SU-DHL-6 (cell line): ENCODE measurements around the gene ALG6.

Experiments used
- H2AFZ ChIP-seq: fragments of 200-600 bp; sonication (generic); 2 replicates; pipeline ENCODE4 v1.6.1; 2014; ENCODE audit warnings: low read depth, mild to moderate bottlenecking, moderate library complexity, mixed read lengths, antibody characterized with exemption, low read length; ENCODE audit not compliant: severe bottlenecking
- H3F3A ChIP-seq: fragments of 200-600 bp; shearing (Covaris generic); 2 replicates; pipeline ENCODE4 v1.6.0; 2016; ENCODE audit warnings: antibody characterized with exemption, mild to moderate bottlenecking; ENCODE audit not compliant: insufficient read depth
- H3K27ac ChIP-seq: fragments of 200-600 bp; sonication (generic); 2 replicates; pipeline ENCODE4 v1.5.1; 2016; ENCODE audit warnings: low read depth, mild to moderate bottlenecking, low read length, moderate library complexity, mixed read lengths
- H3K27me3 ChIP-seq: fragments of 200-600 bp; sonication (generic), shearing (Covaris generic); 2 replicates; pipeline ENCODE4 v1.6.0; 2014; ENCODE audit warnings: mild to moderate bottlenecking, low read length
- H3K36me3 ChIP-seq: fragments of 200-600 bp; sonication (generic); 2 replicates; pipeline ENCODE4 v1.6.1; 2014; ENCODE audit warnings: mild to moderate bottlenecking, low read length, mixed read lengths
- H3K4me2 ChIP-seq: fragments of 300-600, 200-600 bp; shearing (Covaris generic), sonication (generic); 2 replicates; pipeline ENCODE4 v1.6.0; 2014; ENCODE audit warnings: low read length, low read depth, mild to moderate bottlenecking; ENCODE audit not compliant: poor library complexity, severe bottlenecking
- H3K4me3 ChIP-seq: fragments of 200-600 bp; sonication (generic); 2 replicates; pipeline ENCODE4 v1.5.1; 2014; ENCODE audit warnings: antibody characterized with exemption, low read length, mild to moderate bottlenecking, mixed read lengths; ENCODE audit not compliant: insufficient read depth, poor library complexity, severe bottlenecking
- H3K79me2 ChIP-seq: fragments of 200-600 bp; sonication (generic); 2 replicates; pipeline ENCODE4 v1.6.1; 2014; ENCODE audit warnings: mild to moderate bottlenecking, low read length, moderate library complexity; ENCODE audit not compliant: insufficient read depth
- H3K9ac ChIP-seq: fragments of 200-600 bp; sonication (generic); 2 replicates; pipeline ENCODE4 v1.7.0; 2014; ENCODE audit warnings: mild to moderate bottlenecking, low read length
- H3K9me2 ChIP-seq: fragments of 200-600 bp; sonication (generic); replicated peaks from 2 replicates; pipeline ENCODE4 v1.6.1; 2014; ENCODE audit warnings: low read length; ENCODE audit not compliant: insufficient read depth
- H3K9me3 ChIP-seq: fragments of 200-600 bp; sonication (generic); 2 replicates; pipeline ENCODE4 v1.6.1; 2014; ENCODE audit warnings: low read length, mixed read lengths; ENCODE audit not compliant: insufficient read depth
- H4K20me1 ChIP-seq: fragments of 200-600 bp; sonication (generic); 2 replicates; pipeline ENCODE4 v1.6.1; 2014; ENCODE audit warnings: low read depth, mild to moderate bottlenecking, antibody characterized with exemption, low read length, moderate library complexity, mixed read lengths
- CTCF ChIP-seq: fragments of 200-600 bp; sonication (generic); IDR thresholded peaks from one replicate; pipeline ENCODE4 v1.5.1; 2017; ENCODE audit warnings: antibody characterized with exemption, mild to moderate bottlenecking, low read length, moderate library complexity; ENCODE audit not compliant: insufficient read depth, poor library complexity, severe bottlenecking
- EZH2phosphoT487 ChIP-seq: fragments of 200-600 bp; sonication (generic), shearing (Covaris generic); conservative IDR thresholded peaks from 2 replicates; pipeline ENCODE4 v1.6.1; 2018; ENCODE audit warnings: mild to moderate bottlenecking, antibody characterized with exemption, low read length, moderate library complexity, mixed read lengths

Gene ALG6

GRCh38 chr1:63366908-63367214 is 566 bp upstream of the ALG6 start:
- Histone ChIP-seq H3K9ac (peak overlapping the region; percentile 92), H3K36me3 (peaks cover 5% of the 10 kb centered on the region), H3F3A (peaks cover 11% of the 10 kb centered on the region; the same call in 1 of the 2 replicates), H3K9me2 (no peaks in the 10 kb centered on the region), H3K27ac (no peak overlapping the region), H3K27me3 (no peaks in the 10 kb centered on the region), H3K9me3 (no peaks in the 10 kb centered on the region), H3K4me3 (peak overlapping the region; percentile 85), H4K20me1 (no peaks in the 10 kb centered on the region), H2AFZ (peak overlapping the region; percentile 98), H3K4me2 (peak overlapping the region; percentile 85), H3K79me2 (peaks cover 16% of the 10 kb centered on the region)
- TF ChIP-seq CTCF (no peak), EZH2phosphoT487 (no peak)

DNA sequence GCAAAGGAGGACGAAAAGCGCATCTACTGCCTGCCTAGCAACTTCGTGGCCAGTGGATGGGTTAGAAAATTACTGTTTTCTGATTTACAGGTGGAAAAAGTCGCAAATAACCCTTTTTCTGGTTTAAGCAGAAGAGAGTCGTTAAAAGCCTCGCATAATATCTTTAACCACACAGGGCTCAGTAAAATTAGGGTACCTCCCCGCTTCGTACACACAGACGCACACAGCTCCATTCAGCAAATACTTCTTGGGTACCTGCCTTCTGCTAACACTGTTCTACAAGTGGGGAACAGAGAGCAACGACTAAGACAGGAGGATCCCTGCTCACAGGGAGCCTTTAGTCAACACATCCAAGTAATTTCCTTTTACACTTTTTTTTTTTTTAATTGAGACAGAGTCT is 704 bp downstream of the ALG6 start:
- H3K9me2 ChIP-seq = no peaks in the 10 kb centered on the region
- peak overlapping the region; percentile 65 for H3K4me2 ChIP-seq
- peak overlapping the region; percentile 40 for H3K27ac ChIP-seq
- no peaks in the 10 kb centered on the region for H3K9me3 ChIP-seq
- peak overlapping the region; percentile 85 for H3K4me3 ChIP-seq
- TF ChIP-seq CTCF = no peak
- no peak for TF ChIP-seq EZH2phosphoT487
- H3F3A ChIP-seq = peaks cover 11% of the 10 kb centered on the region; the same call in 1 of the 2 replicates
- peak overlapping the region; percentile 92 for H3K9ac ChIP-seq
- peaks cover 16% of the 10 kb centered on the region for H3K79me2 ChIP-seq
- H3K36me3 ChIP-seq = peaks cover 9% of the 10 kb centered on the region
- H4K20me1 ChIP-seq = no peaks in the 10 kb centered on the region
- H3K27me3 ChIP-seq = no peaks in the 10 kb centered on the region
- peak overlapping the region; percentile 88 for H2AFZ ChIP-seq

DNA sequence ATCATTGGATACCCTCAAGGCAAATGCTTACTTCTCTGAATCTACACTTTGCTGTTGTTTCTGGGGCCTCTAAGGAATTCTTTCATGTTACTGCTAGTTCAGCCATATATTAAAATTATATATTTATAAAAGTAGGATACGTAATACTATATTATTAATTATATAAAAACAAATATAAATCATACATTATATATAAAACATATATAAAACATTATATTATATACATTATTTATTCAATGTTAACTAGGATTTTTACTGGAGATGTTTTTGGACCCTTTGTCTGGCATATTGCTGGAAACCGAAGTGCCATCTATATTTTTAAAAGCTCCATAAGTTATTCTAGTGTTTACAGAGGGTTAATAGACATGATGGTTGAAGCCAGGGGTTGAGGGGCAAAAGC is 12.2 kb downstream of the ALG6 start:
- Histone ChIP-seq H2AFZ (no peak overlapping the region), H3F3A (no peaks in the 10 kb centered on the region; the same call in 1 of the 2 replicates), H3K36me3 (peaks cover 38% of the 10 kb centered on the region), H4K20me1 (0 out of 2 replicates have a peak, but pooled peaks cover 5% of the 10 kb centered on the region), H3K9me2 (no peaks in the 10 kb centered on the region), H3K79me2 (peaks cover 55% of the 10 kb centered on the region; the same call in 1 of the 2 replicates), H3K27me3 (no peaks in the 10 kb centered on the region), H3K27ac (no peak overlapping the region), H3K4me3 (no peak overlapping the region), H3K9ac (no peak overlapping the region), H3K9me3 (no peaks in the 10 kb centered on the region), H3K4me2 (no peak overlapping the region)
- TF ChIP-seq EZH2phosphoT487 (no peak), CTCF (no peak)
